ENCODE results near the gene PRR15.

GRCh38 chr7:29607259-29607658 is 43.6 kb downstream of the PRR15 start:
- no peak for TF ChIP-seq CTCF (IDR thresholded peaks at IDR 0.05; ENCODE audit: poor library complexity, severe bottlenecking)
- no peak for TF ChIP-seq SMC3 (conservative IDR thresholded peaks at IDR 0.05; ENCODE audit: poor library complexity)
- no peak for TF ChIP-seq EP300 (conservative IDR thresholded peaks at IDR 0.05; ENCODE audit: poor library complexity, severe bottlenecking)
- TF ChIP-seq POLR2AphosphoS5 (IDR thresholded peaks at IDR 0.05), result no peak
- TF ChIP-seq EZH2 (IDR thresholded peaks at IDR 0.05; ENCODE audit: borderline replicate concordance, insufficient read depth, low read length, poor library complexity, severe bottlenecking), result no peak
- no peak for TF ChIP-seq TAF1 (IDR thresholded peaks at IDR 0.05; ENCODE audit: low read depth)
- no peak for TF ChIP-seq RAD21 (conservative IDR thresholded peaks at IDR 0.05)
- no peak for TF ChIP-seq REST (IDR thresholded peaks at IDR 0.05; ENCODE audit: borderline replicate concordance)
- no peak for TF ChIP-seq MXI1 (conservative IDR thresholded peaks at IDR 0.05; ENCODE audit: poor library complexity, severe bottlenecking)

All from neural cell (in vitro differentiated cells).